A549 (cell line): ENCODE data around the gene TOX2.

Source experiments
- BHLHE40 ChIP-seq: IDR thresholded peaks from 2 replicates; pipeline ENCODE4 v1.6.1; 2012; ENCODE audit warnings: low read depth, low read length, inconsistent platforms
- CTCF ChIP-seq: fragments of >200 bp; sonication (Bioruptor Twin); formaldehyde crosslinking; IDR thresholded peaks from 3 replicates; pipeline ENCODE4 v1.5.1; 2016
- ELK1 ChIP-seq: fragments of 150-350 bp; IDR thresholded peaks from 2 replicates; pipeline ENCODE4 v1.6.1; 2014; ENCODE audit warnings: low read depth, mild to moderate bottlenecking, low read length
- EP300 ChIP-seq, 2 experiments: fragments of >200 bp; sonication (Bioruptor Twin); formaldehyde crosslinking; IDR thresholded peaks; 2 replicates in 1 of 2; 3 replicates in 1 of 2; pipeline ENCODE4 v1.6.1; 2016 to 2017
- FOSB ChIP-seq: fragments of 250-450 bp; sonication (Bioruptor Pico); IDR thresholded peaks from 2 replicates; pipeline ENCODE4 v1.5.0; 2020; ENCODE audit warnings: mild to moderate bottlenecking, moderate library complexity
- HEYL ChIP-seq: fragments of 250-450 bp; sonication (Bioruptor Pico); IDR thresholded peaks from 2 replicates; pipeline ENCODE4 v1.8.0; 2021; ENCODE audit warnings: mild to moderate bottlenecking, moderate library complexity
- MAFK ChIP-seq: fragments of 450-650 bp; IDR thresholded peaks from 2 replicates; pipeline ENCODE4 v1.6.1; 2014; ENCODE audit not compliant: partially characterized antibody
- MAZ ChIP-seq: fragments of 150-350 bp; IDR thresholded peaks from 2 replicates; pipeline ENCODE4 v1.6.1; 2014; ENCODE audit warnings: antibody characterized with exemption, low read depth, low read length, borderline replicate concordance
- NPAS2 ChIP-seq: fragments of 250-450 bp; sonication (Bioruptor Pico); IDR thresholded peaks from 2 replicates; pipeline ENCODE4 v1.8.0; 2022; ENCODE audit warnings: mild to moderate bottlenecking, moderate library complexity, borderline replicate concordance
- POLR2A ChIP-seq: IDR thresholded peaks from 2 replicates; pipeline ENCODE4 v1.6.1; 2012; ENCODE audit warnings: mild to moderate bottlenecking, low read length
- RFX5 ChIP-seq: fragments of 450-650 bp; IDR thresholded peaks from 2 replicates; pipeline ENCODE4 v1.7.1; 2014; ENCODE audit warnings: antibody characterized with exemption, mild to moderate bottlenecking, moderate library complexity
- RNF2 ChIP-seq: fragments of 200-600 bp; sonication (generic); IDR thresholded peaks from 2 replicates; pipeline ENCODE4 v1.6.1; 2016; ENCODE audit warnings: low read depth, mild to moderate bottlenecking, antibody characterized with exemption, moderate library complexity, borderline replicate concordance
- USF2 ChIP-seq: fragments of 450-650 bp; IDR thresholded peaks from 2 replicates; pipeline ENCODE4 v1.6.1; 2014; ENCODE audit warnings: antibody characterized with exemption

- TF ChIP-seq POLR2A (no peak), MAZ (no peak), CTCF (no peak), HEYL (CRISPR knock-in tag) (no peak), RNF2 (no peak), MAFK (no peak), EP300 (IDR thresholded peaks at IDR 0.05) (no peak), ELK1 (no peak), USF2 (no peak), NPAS2 (CRISPR knock-in tag) (no peak), RFX5 (no peak), BHLHE40 (no peak), FOSB (CRISPR knock-in tag) (no peak)
These were observed 78.9 kb downstream of the TOX2 start for GRCh38 chr20:43993560-43993959.
